Heart right ventricle (tissue), 16 donors: Measurements from ENCODE around the gene FAF1. TPM values are rescaled to one million over a fixed set of nuclear protein-coding genes. Genes with fewer than 3 reads are reported as not detected.

Source experiments
- ATAC-seq, 8 donors: fragments of 200-7000 bp; cut with Tn5 transposase; one replicate each; pipeline ENCODE4 v1.9.1; 2020; ENCODE audit warnings: mild to moderate bottlenecking in 8 of 8, moderate library complexity in 8 of 8, moderate number of reproducible peaks in 1 of 8
- DNase-seq, 2 donors: peaks; one replicate each; pipeline ENCODE4 v3.0.0-alpha.2; 2020
- H3K27ac ChIP-seq, 10 donors: fragments of 200-600 bp; sonication (generic) in 2 of 10; one replicate each; pipeline versions ENCODE4 v1.5.0 to v1.8.0; 2020 to 2022; ENCODE audit warnings: mild to moderate bottlenecking in 3 of 10
- H3K27me3 ChIP-seq, 7 donors: fragments of 200-600 bp; one replicate each; pipeline ENCODE4 v1.8.0; 2021 to 2022; ENCODE audit warnings: mild to moderate bottlenecking in 2 of 7
- H3K36me3 ChIP-seq, 9 donors: fragments of 200-600 bp; sonication (generic) in 1 of 9; one replicate each; pipeline versions ENCODE4 v1.5.0 to v1.8.0; 2020 to 2022; ENCODE audit warnings: mild to moderate bottlenecking in 2 of 9
- H3K4me1 ChIP-seq, 9 donors: fragments of 200-600 bp; sonication (generic) in 1 of 9; one replicate each; pipeline versions ENCODE4 v1.5.0 to v1.8.0; 2020 to 2022; ENCODE audit warnings: mild to moderate bottlenecking in 4 of 9
- H3K4me3 ChIP-seq, 10 donors: fragments of 200-600 bp; sonication (generic) in 2 of 10; one replicate each; pipeline versions ENCODE4 v1.5.0 to v1.8.0; 2020 to 2022; ENCODE audit warnings: mild to moderate bottlenecking in 7 of 10, moderate library complexity in 2 of 10
- H3K9me3 ChIP-seq, 11 donors: fragments of 200-600 bp in 10 of 11; sonication (generic) in 2 of 11; one replicate each; pipeline versions ENCODE4 v1.5.0 to v1.8.0; 2013 to 2022; ENCODE audit warnings: mild to moderate bottlenecking in 2 of 11, control low read depth in 1 of 11, moderate library complexity in 1 of 11
- WGBS, 2 donors: extraction: QIAGEN DNeasy Blood & Tissue Kit; methylation state at CpG; one replicate each; pipeline ENCODE4 v1.1.7; 2013; ENCODE audit warnings: inconsistent platforms in 1 of 2; 5-methylcytosine and 5-hydroxymethylcytosine counted together
- intact Hi-C, 10 donors: fragments of 100-400 bp; cut with DNase I; formaldehyde crosslinking; loops; one replicate each; pipeline versions ENCODE4 v1.11.1 to v1.14.2; 2022
- polyA plus RNA-seq, 2 donors: library from polyadenylated mRNA; stranded (reverse); fragments of 200-250 nt; gene quantifications; one replicate each; pipeline ENCODE4 v1.2.3, GENCODE V29; 2013
- total RNA-seq, 10 donors: library from RNA; stranded (reverse); fragmentation: NEBNext Ultra II Directional in 3 of 10; extraction: Animal tissue kit (Norgen Biotek cat#: 25700) in 3 of 10; gene quantifications; one replicate each; pipeline versions ENCODE4 v1.2.1 to v1.2.4, GENCODE V29; 2021 to 2023
- TF ChIP-seq, protein P1 (sequence below), 9 donors: fragments of 200-600 bp; sonication (generic) in 2 of 9; IDR thresholded peaks; one replicate each; pipeline versions ENCODE4 v1.5.0 to v1.8.0; 2021 to 2022; ENCODE audit warnings: antibody characterized with exemption in 9 of 9, mild to moderate bottlenecking in 5 of 9, moderate library complexity in 1 of 9
- donor health status: Arrhythmogenic right ventricular cardiomyopathy.
- donor health status: ischemic (EF 13 %, LVEDD 7.1; RV severe dilation, severe dysfunction).
- donor health status: healthy with polysubstance abuse.
- donor health status: DM: no; HTN: yes; CAD: no.
- donor health status: DM: no; HTN: no; CAD: no.
- donor health status: ischemic (EF 25% LVEDD 6.9; RV normal size, moderate dysfunction).
- donor health status: ischemic (EF 25% LVEDD 5.7; RV mildly dilated, moderate dysfunction).
- donor health status: healthy.
- donor health status: DM: yes; HTN: yes; CAD: no.
- donor health status: Ischemic cardiomyopathy.
- donor health status: ischemic (EF 35%, LVEDD 5.7; RV mildly dilated, moderate dysfunction).
- donor health status: nonischemic (EF 11% LVEDD 7.7; RV severe dilation, severe dysfunction).
- donor health status: DM: yes; HTN: yes; CAD: no.
- donor health status: PGD.
- donor health status: ischemic (EF 29% LVEDD 5.4; RV normal size, mild dysfunction).
- donor health status: nonischemic (EF 23%, LVEDD 6.1; RV moderate dilation, normal function).

Gene FAF1
- total and polyA plus RNA-seq, 12 donors, result 30.9 to 102 (median 88.9) TPM

DNA sequence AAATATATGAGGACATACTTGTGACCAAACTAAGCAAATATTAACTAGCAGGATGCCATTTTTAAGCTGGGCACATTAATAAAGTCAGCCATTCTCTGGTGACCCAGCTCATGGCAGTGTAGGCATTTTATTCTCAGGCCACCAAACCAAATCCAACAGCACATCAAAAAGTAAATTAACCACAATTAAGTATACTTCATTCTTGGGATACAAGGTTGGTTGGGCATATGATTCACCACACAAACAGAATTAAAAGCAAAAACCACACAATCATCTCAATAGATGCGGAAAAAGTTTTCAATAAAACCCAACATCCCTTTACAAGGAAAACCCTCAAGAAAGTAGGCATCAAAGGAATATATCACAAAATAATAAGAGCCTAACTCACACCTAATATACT, 101.3 kb downstream of the FAF1 start:
- no peak for ATAC-seq
- H3K4me3 ChIP-seq, result no peak overlapping the region
- TF ChIP-seq, protein P1, sequence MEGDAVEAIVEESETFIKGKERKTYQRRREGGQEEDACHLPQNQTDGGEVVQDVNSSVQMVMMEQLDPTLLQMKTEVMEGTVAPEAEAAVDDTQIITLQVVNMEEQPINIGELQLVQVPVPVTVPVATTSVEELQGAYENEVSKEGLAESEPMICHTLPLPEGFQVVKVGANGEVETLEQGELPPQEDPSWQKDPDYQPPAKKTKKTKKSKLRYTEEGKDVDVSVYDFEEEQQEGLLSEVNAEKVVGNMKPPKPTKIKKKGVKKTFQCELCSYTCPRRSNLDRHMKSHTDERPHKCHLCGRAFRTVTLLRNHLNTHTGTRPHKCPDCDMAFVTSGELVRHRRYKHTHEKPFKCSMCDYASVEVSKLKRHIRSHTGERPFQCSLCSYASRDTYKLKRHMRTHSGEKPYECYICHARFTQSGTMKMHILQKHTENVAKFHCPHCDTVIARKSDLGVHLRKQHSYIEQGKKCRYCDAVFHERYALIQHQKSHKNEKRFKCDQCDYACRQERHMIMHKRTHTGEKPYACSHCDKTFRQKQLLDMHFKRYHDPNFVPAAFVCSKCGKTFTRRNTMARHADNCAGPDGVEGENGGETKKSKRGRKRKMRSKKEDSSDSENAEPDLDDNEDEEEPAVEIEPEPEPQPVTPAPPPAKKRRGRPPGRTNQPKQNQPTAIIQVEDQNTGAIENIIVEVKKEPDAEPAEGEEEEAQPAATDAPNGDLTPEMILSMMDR (IDR thresholded peaks at IDR 0.05), result no peak
- peaks cover 0 to 43% (median 19%) of the 10 kb centered on the region in 11 donors for H3K9me3 ChIP-seq
- DNase-seq, result no peak
- no peaks in the 10 kb centered on the region for H3K27me3 ChIP-seq
- no peaks in the 10 kb centered on the region for H3K36me3 ChIP-seq
- H3K27ac ChIP-seq, result no peak overlapping the region
- 97 to 98% methylated on average over 1 of the region's 1 CpG for WGBS, 2 donors
- peaks cover 0 to 8% (median 6%) of the 10 kb centered on the region in 9 donors for H3K4me1 ChIP-seq
- intact Hi-C loops, result no loop called here

DNA sequence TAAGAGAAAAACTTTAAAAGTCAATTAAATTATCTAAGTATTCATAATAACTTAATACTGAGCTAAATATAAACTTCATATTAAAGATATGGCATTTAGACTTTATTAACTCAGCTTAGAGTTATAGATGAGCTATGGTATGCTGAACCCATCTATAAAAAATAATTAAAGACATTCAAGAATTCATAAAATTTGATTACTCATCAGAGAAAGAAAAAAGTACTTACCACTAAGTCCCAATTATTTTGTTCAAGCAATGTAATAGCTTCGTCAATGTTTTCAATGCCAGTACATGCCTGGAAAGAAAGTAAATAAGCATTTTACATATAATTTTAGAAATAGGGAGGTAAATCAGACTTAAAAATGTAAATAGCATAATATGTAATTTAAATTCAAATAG, 102.4 kb downstream of the FAF1 start:
- peaks cover 0 to 36% (median 15%) of the 10 kb centered on the region in 11 donors for H3K9me3 ChIP-seq
- H3K27ac ChIP-seq, result no peak overlapping the region
- no peaks in the 10 kb centered on the region for H3K27me3 ChIP-seq
- ATAC-seq (no peak), DNase-seq (no peak)
- H3K4me1 ChIP-seq, result peaks cover 0 to 14% (median 8%) of the 10 kb centered on the region in 9 donors
- 93% methylated on average over 1 of the region's 1 CpG for WGBS, 2 donors
- no peak overlapping the region for H3K4me3 ChIP-seq
- TF ChIP-seq, protein P1 (IDR thresholded peaks at IDR 0.05), result no peak
- intact Hi-C loops, result no loop called here
- H3K36me3 ChIP-seq, result no peaks in the 10 kb centered on the region

DNA sequence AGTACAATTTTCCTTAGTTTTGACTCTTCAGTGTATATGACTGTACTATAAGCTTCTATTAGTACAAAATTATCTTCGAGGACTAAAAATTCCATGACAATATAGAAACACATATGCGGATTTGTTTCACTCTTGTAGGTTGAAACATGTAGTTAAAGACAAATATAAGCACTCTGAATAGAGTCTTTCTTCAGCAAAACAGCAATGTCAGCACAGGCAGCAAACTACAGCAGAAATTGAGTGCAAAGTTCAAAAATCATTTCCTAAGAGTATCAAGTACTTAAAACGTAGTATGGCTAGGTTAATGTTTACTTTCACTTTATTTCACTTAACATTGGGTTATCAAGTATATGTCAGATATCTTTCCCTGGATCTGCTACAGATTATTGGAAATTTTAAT, 106.7 kb downstream of the FAF1 start:
- H3K27me3 ChIP-seq, result no peaks in the 10 kb centered on the region
- peaks cover 0 to 4% (median 0%) of the 10 kb centered on the region in 11 donors for H3K9me3 ChIP-seq
- no peaks in the 10 kb centered on the region for H3K36me3 ChIP-seq
- no peak overlapping the region for H3K4me3 ChIP-seq
- WGBS, 2 donors, result 76 to 80% methylated on average over 3 of the region's 3 CpGs
- H3K4me1 ChIP-seq, result peaks cover 0 to 9% (median 8%) of the 10 kb centered on the region in 9 donors
- TF ChIP-seq, protein P1 (IDR thresholded peaks at IDR 0.05), result no peak
- DNase-seq (no peak), ATAC-seq (no peak)
- H3K27ac ChIP-seq, result no peak overlapping the region
- intact Hi-C loops, result no loop called here

DNA sequence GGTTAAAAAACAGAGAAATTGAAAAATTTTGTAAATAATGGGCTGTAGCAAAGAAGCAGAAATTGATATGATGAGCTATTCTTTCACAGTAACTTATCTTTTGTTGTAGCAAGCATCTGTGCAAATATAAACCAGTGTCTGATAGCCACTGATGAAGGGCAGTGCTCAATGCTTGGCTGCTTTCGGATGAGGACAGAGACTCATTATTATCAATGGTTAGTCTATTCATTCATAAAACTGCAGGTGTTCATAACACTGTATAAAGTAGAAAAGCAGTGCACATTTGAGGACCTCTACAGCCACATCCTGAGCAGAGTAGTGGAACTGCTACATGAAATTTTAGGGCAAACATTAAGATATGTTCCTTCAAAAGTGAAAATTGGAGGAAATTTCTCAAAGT, 107.2 kb downstream of the FAF1 start:
- DNase-seq, result no peak
- Histone ChIP-seq H3K36me3 (no peaks in the 10 kb centered on the region), H3K9me3 (peaks cover 0 to 8% (median 0%) of the 10 kb centered on the region in 11 donors), H3K27ac (no peak overlapping the region), H3K27me3 (no peaks in the 10 kb centered on the region), H3K4me1 (peaks cover 0 to 9% (median 8%) of the 10 kb centered on the region in 9 donors), H3K4me3 (no peak overlapping the region)
- no peak for ATAC-seq
- intact Hi-C loops, result no loop called here
- 77 to 83% methylated on average over 1 of the region's 1 CpG for WGBS, 2 donors
- TF ChIP-seq, protein P1 (IDR thresholded peaks at IDR 0.05), result no peak
